Right hindlimb (tissue), 1 donor: Measurements from ENCODE around the gene POGLUT3.

Experiments
- DNase-seq: peaks from one replicate; pipeline ENCODE4 v3.0.0-alpha.2; 2018

The POGLUT3 gene, protein sequence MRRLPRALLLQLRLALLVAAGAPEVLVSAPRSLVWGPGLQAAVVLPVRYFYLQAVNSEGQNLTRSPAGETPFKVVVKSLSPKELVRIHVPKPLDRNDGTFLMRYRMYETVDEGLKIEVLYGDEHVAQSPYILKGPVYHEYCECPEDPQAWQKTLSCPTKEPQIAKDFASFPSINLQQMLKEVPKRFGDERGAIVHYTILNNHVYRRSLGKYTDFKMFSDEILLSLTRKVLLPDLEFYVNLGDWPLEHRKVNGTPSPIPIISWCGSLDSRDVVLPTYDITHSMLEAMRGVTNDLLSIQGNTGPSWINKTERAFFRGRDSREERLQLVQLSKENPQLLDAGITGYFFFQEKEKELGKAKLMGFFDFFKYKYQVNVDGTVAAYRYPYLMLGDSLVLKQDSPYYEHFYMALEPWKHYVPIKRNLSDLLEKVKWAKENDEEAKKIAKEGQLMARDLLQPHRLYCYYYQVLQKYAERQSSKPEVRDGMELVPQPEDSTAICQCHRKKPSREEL

DNA sequence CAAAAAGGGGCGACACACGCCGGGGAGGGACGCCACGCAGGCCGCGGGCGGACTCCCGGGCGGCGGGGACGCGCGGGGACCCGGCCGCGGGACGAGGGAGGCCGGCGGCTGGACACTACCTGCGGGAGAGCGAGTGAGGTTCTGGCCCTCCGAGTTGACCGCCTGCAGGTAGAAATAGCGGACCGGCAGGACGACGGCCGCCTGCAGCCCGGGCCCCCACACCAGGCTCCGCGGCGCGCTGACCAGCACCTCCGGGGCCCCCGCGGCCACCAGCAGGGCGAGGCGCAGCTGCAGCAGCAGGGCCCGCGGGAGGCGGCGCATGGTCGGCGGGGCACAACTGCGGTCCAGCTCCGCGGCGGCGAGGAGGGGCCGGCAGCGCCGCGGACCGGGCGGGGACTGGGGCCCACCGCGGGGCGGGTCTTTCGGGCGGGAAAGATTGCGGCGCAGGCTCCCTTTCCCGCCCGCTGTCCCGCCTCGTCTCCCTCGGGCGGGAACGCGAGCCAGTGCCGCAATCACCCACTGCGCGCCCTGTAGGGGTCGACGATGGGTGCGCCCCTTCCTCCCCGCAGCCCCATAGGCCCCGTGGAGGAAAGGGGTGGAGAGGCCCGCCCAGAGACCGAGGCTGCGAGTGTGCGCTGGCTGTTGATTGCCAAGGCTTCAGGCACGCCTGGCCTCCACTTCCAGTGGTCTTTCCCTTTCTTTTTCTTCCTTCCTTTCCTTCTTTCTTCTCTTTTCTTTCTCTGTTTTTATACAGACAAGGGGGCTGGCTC is at the start of gene POGLUT3:
POGLUT3 (minus strand) TSS at position 339 of the 770 bp plus-strand sequence; CDS start at position 321, 18 bp downstream.
- DNase-seq: peak; percentile 87

DNA sequence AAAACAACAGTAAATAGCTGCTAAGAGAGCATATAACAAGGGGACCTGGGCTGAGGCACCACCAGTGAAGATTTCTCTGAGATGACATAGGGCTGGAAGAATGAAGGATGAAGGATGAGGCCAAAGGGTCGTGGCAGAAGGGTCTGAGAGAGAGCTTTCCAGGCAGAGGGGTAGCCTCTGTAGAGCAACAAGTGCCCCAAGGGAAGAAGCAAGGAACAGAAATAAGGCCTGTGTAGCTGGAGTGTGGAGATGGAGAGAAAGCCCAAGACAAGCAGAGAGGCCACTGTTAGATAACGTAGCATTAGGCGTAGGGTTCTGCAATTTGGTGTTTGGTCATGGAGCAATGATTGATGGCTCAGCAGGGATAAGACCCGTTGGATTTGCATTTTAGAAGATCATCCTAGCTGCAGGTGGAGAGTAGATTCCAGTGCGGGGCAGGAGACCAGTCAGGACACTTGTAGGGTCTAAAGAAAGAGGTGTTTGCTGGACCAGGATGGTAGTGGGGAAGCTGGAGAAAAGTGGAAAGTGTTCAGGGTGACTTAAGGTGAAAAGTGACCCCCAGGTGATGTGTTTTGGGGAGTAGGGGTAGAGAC is 47.8 kb upstream of the POGLUT3 start:
- no peak for DNase-seq

DNA sequence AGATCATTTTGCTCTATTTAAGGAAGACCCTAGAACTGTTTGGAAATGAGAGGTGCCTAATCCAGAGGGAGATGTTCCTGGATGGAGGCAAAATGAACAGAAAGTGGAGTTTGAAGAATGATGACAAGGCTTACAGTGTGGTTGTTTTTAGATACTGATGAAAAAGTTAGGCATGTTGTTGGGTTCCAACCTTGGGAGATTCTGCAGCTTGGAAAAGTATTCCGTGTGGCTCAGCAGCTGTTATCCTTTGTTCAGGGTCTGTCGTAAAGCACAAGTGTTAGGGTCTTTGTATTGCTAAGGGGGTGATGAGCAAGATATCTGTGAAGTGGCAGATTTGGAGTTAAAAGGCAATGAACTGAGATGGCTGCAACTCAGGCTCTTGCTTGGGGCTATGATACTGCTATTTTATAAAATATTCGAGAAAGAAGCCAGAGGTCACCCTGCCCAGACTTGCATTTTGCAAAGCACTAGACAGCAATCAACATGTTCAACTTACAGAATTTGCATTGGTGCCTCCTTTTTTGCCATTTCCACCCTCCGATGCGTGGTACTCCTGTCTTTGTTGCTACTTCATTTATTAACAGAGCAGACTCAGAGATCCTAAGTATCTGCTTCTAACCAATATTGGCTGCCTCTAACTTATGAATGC is 45.3 kb upstream of the POGLUT3 start:
- DNase-seq: no peak

DNA sequence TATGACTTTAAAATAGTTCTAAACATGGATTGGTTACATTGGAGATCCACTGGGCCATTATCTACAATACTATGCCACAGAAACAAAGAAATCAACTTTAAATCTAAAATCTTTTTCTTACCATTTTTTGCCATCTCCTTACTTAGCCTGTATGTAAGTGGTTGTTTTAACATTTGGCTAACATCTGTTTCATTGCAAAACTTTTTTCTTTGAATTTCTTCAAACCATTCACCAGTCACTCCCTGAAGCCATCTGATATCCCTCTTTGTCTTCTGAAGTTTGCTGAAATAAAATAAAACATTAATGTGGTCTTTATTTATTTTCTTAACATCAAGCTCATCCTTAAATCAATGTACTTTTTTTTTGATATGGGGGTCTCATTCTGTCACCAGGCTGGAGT is 43.3 kb upstream of the POGLUT3 start:
- no peak for DNase-seq

DNA sequence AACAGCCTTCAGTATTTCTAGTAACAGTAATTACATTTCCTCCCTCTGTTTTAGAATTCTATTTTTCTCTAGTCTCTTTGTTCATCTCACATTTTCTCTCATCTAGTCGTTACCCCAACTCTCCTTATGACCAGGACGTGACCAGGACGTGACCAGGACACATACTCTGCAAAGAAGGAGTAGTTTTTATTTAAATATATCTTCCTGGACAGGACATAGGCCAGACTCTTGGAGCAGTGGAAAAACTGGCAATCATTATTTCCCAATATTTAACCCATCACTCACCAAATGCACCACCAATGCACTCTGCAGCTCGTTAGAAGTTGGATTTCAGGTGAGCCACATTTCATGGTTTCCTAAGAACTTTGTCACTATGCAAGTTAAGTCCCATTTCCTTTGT is 40.3 kb upstream of the POGLUT3 start:
- no peak for DNase-seq

DNA sequence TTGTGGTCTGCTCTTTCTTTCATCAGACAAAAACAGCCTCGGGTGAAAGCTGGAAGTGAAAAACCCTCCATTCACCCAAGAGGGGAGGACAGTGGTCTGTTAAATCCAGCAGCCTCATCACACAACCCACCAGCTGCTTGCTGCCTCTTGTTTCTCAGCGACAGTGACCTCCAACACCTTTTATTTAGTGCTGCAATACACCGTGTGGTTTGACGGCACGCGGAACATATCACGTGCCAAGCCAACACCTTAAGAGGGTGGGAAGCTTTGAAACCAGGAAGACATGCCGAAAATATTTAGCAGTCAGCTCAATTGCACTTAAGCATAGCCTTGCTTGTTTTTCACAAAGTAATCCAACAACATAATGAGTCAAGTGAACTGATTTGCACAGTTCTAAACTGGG is 39.8 kb upstream of the POGLUT3 start:
- DNase-seq: no peak

DNA sequence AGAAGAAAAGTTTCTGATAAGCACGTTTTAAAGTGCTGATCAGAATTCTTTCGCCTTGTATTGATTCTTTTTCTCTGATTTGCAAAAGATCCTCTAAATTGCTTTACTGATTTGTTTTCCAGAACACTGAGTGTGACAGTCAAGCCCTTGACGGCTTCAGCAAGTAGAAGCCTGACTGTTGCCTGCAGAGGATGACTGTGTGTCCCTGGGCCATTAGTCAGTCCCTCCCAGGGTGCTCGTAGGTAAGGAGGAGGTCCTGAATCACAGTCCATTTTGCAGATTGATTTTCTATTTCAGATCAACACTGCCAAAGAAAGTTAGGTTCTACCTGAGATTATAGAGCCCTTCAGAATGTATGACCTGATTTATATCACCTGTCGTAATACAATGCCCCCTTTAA is 38.6 kb upstream of the POGLUT3 start:
- no peak for DNase-seq

DNA sequence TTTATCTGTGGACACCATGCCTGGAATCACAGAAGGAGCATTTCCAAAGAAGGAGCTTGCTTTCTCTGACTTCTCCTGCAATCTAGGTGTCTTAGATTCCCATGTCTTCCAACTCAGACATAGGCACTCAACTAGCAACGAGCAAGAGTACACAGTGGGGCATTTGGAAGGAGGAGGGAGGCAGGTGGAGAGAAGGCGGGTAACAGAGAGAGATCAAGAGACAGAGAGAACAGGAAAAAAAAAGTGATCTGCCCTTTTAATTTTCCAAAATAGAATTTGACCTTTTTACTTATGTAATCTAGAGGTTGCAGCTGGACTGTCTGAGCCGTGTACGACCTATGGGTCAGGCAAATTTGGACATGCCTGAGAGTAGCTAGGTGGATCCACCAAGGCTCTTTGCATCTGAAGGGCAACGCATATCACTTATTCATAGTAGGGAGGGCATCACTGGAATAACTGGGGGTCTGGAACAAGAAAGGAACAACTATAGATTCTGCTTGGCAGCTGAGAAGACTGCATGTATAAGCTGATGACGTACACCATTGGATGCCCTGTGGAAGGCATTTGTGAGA is 37.3 kb upstream of the POGLUT3 start:
- no peak for DNase-seq

DNA sequence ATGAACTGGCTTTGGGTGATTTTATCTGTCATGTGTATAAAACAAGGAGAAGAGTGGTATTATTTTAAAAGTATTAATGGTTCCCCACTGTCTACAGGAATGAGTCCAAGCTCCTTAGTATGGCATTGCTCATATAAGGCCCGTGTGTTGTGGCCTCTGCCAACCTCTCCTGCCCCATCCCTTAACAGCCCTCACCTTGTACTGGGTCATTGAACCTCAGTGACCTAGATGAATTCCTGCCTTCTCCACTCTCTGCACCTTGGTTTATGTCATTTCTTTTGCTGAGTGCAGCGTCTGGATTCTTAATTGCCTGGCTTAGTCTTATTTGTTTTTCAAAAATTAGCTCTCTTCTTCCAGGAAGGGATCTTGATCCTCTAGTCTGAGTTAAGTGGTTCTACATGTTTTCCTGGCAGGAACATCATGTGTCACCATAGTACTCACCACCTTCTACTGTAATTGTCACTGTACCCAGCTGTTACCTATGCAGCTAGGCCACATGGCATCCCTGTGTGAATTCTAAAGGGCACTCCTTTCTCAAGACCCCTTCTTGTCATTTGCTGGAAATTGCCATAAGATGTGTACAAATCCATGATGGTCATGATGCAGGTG is 36.2 kb upstream of the POGLUT3 start:
- no peak for DNase-seq

DNA sequence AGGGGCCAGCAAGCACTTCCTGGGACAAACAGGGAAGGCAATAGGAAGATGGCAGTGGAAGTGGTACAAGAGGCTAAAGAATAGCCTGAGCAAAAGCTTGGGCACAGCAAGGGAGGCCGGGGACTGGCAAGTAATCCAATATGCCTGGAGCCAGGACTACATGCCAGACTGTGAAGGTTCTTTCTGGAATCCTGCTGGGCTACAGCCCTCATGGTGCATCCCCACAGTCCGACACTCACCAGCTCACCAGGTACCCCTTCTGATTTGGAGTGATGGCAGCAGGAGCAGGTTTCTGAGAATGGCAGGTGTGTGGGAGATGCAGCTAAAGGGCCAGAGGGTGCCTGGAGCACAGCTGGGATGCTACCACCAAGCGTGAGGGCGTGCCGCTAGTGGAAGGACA is 32.2 kb upstream of the POGLUT3 start:
- no peak for DNase-seq

DNA sequence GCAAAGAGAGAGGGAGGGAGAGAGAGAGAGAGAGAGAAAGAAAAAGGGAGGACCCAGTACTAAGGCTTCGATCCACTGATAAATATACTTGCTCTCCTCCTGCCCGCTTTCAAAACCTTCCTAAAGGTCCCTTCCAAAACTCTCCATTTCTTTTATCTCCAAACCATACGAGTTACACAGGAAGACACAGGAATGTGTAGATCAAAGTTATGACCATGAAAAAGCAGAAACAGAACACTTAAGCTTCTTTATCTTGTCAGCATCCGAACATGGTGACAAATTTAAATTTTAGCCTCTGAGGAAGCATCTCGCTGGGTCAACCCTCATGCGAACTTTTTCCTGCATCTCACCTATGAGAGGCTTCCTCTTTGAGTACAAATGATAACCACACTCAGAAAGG is 29.2 kb upstream of the POGLUT3 start:
- DNase-seq: no peak

DNA sequence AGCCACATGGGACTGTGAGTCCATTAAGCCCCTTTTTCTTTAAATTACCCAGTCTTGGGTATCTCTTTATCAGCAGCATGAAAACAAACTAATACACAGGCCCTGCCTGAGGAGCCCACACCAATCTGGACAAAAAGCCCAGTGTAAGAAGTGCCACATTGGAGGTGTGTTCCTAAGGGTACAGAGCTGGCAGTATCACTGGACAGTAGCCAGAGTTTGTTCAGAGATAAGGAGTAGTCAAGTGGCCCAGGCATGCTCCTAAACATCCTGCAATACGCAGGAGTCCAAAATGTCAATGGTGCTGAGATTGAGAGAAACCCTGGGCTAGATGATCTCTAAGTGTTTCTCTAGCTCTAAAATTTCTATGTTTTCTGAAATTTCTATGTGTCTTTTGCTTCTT is 27.0 kb upstream of the POGLUT3 start:
- DNase-seq: no peak

DNA sequence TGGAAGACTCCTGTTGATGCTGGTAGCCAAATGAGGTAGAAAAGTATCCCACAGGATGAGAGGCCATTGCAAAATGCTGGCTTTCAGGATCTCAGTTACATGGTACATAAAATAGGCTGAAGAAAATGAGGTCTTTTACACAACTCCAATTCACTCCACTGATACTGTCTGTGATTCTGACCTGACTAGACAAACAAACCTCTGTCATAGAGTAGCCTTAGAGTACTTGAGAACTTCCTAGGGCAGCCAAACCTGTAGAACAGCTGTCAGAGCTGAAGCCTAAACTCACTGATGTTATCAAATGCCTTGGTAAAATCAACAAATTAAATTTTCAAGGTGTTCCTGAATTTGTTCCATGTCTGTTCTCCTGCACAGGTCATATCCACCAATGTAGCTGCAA is 26.2 kb upstream of the POGLUT3 start:
- DNase-seq: no peak

DNA sequence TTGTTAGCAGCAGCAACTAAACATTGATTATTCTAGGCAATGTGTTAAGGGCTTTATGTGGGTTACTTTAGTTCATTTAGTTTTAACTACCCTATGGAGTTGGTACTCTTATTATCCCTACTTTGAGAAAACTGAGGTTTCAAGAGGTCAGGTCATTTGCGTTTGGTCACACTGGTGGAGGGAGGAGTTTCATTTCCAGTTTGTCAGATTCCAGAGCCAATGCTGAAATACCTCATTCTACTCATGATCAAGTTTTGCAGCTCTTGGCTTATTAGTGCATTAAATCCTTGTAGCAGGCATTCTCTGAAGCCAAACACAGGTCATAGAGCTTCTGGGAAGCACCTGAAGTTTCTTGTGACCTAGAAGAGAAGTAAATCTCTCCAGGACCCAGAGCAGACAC is 24.1 kb upstream of the POGLUT3 start:
- DNase-seq: no peak

DNA sequence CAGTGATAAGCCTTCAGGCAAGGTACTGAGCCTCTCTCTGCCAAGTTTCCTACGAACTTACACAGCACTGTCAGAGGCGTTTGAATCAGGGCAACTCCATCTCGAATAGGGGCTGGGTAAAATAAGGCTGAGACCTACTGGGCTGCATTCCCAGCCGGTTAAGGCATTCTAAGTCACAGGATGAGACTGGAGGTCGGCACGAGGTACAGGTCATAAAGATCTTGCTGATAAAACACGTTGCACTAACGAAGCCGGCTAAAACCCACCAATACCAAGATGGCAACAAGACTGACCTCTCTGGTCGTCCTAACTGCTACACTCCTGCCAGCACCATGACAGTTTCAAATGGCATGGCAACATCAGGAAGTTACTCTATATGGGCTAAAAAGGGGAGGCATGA is 20.4 kb upstream of the POGLUT3 start:
- no peak for DNase-seq

DNA sequence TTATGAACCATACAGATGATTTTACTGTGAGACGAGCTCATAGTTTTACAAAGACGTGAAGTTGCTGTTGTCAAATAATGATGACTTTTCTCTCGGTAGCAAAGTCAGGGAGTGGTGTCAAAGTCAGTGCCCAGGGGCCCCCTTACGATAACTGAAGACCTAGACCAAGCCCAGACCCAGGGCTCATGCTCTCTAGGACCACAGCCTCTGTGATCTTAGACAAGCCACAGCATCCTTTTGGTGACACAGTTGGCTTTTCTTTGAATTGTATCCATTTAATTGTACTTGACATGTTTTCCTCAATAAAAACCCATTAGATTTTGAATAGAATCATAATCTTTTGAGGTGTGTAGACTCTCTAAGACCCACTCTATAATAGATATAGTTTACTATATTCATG is 17.9 kb upstream of the POGLUT3 start:
- no peak for DNase-seq

DNA sequence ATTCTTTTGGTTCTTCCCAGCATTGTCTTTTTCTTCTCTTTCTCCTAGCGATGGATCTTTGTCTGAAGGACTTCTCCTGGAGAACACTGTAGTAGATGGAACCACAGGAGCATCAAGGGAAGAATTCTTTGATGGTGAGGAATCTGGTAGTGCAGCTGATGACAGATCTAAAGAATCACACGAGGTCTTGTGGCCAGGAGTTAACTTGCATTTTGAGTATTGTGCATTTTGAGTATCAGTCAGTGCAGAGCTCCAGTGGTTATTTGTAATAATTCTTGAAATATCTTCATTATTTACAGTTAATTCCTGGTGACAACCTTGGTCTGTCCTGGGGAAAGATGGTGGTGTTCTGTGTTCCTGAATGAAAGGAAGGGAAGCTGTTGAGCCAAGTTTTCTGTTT is 14.5 kb upstream of the POGLUT3 start:
- DNase-seq: no peak

DNA sequence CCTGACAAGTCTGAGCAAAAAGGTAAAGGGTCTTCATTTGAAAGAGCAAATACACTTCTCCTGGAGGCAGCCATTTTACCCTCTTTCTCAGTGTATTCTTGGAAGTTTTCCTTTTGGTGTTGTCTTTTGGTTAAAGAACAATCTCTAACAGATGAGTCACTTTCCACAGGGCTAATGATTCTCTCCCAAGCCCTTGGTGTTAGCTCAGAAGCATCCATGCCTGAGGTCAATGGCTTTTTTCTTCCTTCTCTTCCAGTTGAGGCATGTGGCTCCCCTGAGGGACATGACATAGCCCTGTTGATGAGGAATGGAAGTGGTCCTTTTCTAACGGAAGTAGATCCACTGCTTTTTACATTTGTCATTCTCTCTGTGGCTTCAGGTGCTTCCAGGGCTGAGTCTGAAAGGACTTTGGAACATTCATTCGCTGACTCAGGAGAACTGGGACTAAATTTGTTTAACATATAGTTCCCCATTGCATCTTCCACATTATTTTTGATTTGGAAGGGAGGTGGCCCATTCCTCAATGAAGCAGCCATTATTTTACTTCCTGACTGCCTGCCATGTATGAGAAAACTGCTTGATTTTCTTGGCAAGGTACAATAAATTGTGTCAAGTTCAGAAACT is 13.8 kb upstream of the POGLUT3 start:
- DNase-seq: no peak

DNA sequence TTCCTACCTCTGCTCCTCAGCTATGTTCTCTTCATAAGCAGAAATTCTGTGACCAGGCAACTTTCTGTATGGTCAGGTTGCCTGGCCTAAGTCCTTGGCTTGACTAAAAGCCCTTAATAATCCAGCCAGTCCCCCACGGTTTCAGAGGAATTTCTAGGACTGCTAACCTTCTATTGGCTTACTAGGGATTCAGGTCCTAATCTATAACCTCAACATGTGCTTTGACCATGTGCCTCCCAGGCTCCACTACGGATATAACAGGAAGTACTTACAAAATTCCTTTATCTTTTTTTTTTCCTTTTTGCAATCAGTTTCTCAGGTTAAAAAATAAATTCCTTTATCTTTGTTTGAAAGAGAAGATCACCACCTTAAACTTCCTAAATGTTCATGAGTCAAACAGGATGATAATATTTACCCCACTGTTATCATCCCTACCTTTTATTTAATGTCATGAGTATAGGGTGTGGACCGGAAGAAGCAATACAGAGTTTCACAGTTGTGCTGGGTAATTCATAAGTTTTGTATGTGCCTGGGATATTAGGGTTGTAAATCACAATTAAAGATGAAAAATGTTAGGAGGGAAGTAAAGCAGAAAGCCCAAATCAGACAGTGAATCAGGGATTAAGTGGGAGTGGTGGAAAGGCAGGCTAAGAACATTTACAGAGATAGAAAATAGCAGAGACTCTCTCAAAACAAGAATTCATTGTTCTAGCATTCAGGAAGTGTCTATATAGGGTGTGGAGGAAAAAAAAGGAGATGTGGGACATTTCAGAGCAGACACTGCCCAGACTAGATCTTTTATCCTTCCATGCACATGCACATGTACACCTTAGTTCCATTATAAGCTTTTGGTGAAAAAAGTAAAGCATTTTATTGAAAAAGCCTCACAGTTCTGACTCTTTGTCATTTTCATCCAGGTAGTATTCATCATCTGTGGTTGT is 10.7 kb upstream of the POGLUT3 start:
- DNase-seq: no peak

DNA sequence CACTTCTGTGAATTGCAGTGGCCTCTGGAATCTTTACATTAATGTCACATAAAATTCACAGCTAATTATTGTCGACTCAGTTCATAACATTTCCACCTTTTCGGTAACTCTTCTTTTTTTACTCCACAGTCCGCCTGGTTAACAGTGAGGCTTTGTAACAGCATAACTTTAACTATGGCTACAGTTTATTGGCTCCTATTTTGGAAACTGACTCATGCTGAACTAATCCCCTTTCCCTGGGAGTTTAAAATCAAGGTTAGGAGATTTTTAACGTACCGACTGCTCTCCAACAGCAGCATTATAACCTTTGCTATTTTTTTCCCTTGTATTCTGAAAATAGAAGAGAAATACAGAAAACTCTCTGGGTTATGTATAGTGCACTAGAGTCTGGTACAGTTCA is 3.2 kb upstream of the POGLUT3 start:
- no peak for DNase-seq

DNA sequence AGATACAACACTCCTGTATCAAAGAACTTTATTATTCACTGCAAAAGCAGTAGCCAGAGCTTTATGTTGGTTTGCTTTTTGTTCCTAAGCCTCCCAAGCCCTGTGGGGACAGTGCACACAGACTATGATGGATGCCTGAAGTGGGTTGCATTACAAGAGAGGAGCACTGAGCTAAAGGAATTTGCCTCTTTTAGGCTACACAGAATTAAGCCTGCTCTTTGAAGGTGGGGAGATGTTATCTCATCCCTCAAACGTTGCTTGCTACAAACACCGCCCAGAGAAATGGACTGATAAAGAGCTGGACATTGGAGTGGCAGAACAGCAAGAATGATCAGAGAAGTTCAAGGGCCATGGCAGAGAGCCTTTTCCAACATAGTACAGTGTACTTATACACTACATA is 2.5 kb upstream of the POGLUT3 start:
- no peak for DNase-seq
